Measurements from ENCODE around the gene HDAC9.

Gene HDAC9

DNA sequence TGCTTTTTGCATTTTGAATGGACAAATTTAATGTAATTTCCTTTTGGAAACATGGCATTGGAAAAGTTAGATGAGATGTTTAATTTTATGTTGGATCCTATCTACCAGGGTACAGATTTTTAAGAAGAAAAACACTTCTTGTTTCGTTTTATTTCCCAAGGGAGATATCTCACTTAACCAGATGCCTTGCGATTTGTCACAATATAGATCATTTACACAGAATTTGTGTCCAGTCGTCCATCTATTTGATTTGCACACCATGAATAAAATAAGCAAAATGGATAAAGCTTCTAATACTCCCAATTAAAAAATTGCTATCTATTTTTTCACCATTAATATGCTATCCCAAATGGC is 25.7 kb downstream of the HDAC9 start:
- Mint-ChIP-seq H3K27me3 (no peaks in the 10 kb centered on the region), H3K27ac (no peak overlapping the region), H3K4me3 (no peak overlapping the region), H3K36me3 (ENCODE audit: insufficient read depth) (no peaks in the 10 kb centered on the region), H3K4me1 (ENCODE audit: low read depth in 2 of 2) (peaks cover 5 to 11% of the 10 kb centered on the region in 2 donors), H3K9me3 (no peaks in the 10 kb centered on the region)
- DNase-seq: no peak
- ATAC-seq (replicated peaks): no peak

DNA sequence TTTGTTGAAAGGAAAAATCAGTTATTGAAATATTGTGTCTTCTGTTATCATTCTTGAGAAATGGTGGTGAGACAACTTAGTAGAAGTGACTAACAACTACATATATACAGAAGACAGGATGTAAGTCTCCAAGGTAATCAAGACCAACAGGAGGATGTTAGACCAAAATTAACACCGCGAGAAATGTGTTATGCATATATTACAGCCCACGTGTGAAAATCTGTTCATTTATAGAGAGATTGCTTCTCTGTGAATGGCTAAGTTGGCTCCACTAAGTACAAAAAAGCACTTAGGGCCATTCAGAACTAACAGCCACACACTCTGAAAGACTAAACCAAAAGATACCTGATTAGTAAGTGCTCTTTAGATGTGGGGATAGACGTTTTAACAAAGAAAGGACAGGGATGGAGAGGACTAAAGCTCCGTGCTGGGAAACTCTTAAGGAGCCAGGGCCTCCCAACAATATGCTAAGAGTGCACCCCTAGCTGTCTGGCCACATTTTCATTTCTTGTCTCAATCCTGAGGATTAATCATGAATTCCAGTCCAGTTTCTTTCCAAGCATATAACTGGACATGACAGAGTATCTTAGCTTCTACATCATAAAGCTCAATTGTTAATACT is 26.5 kb downstream of the HDAC9 start:
- Mint-ChIP-seq H3K4me1 (ENCODE audit: low read depth in 2 of 2) (peaks cover 5 to 11% of the 10 kb centered on the region in 2 donors), H3K36me3 (ENCODE audit: insufficient read depth) (no peaks in the 10 kb centered on the region), H3K9me3 (no peaks in the 10 kb centered on the region), H3K27me3 (no peaks in the 10 kb centered on the region), H3K4me3 (no peak overlapping the region), H3K27ac (peak overlapping the region in 1 of 2 donors; percentile 51)
- DNase-seq: peak in 1 of 3 experiments; percentile 11
- peak; percentile 95 for ATAC-seq (replicated peaks)

DNA sequence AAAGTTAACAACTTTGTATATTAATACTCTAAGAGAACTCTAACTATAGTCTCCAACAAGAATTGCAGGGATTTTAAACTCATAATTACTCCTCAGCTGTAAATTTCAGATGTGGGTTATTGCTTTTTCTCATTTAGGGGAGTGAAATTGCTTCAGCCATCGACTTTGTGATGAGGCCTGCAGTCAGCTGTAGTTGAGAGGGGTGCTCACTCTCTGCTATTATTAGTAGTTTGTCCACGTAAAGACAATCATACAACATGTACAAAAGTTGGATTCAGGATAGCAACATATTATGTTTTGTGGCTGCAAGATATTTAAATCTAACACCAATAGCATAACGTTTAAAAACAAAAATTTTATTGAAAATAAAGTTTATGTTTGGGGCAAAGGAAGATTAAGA is 28.7 kb downstream of the HDAC9 start:
- DNase-seq (no peak), ATAC-seq (replicated peaks) (no peak)
- no peaks in the 10 kb centered on the region for H3K9me3 Mint-ChIP-seq
- H3K36me3 Mint-ChIP-seq (ENCODE audit: insufficient read depth): no peaks in the 10 kb centered on the region
- no peaks in the 10 kb centered on the region for H3K27me3 Mint-ChIP-seq
- H3K4me3 Mint-ChIP-seq: no peak overlapping the region
- no peak overlapping the region for H3K27ac Mint-ChIP-seq
- peaks cover 5 to 11% of the 10 kb centered on the region in 2 donors for H3K4me1 Mint-ChIP-seq (ENCODE audit: low read depth in 2 of 2)

DNA sequence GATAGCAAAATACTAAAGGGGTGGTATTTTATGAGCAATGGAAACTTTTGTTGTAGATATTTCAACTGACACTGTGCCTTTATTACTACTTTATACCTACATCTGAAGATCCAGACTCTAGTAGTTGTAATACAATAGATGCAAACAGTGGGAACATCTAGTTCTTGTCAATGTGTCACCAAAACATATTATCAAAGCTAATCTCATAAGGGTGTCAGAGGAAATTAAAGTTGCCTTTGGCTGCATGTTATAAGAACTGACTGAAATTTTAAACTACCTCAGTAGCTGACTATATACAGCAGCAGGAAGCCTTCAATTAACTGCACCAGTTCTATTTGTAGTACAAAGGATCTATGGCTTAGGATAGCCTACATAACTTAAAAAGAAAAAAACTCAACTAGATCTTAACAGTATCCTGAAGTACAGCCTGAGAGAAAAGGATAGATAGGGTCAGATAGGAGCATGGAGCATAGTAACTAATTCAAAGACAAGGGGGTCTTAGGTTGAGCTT is 30.9 kb downstream of the HDAC9 start:
- Mint-ChIP-seq H3K4me3 (no peak overlapping the region), H3K9me3 (no peaks in the 10 kb centered on the region), H3K36me3 (ENCODE audit: insufficient read depth) (no peaks in the 10 kb centered on the region), H3K4me1 (ENCODE audit: low read depth in 2 of 2) (peaks cover 5 to 8% of the 10 kb centered on the region in 2 donors), H3K27ac (no peak overlapping the region), H3K27me3 (no peaks in the 10 kb centered on the region)
- ATAC-seq (replicated peaks): no peak
- no peak for DNase-seq

DNA sequence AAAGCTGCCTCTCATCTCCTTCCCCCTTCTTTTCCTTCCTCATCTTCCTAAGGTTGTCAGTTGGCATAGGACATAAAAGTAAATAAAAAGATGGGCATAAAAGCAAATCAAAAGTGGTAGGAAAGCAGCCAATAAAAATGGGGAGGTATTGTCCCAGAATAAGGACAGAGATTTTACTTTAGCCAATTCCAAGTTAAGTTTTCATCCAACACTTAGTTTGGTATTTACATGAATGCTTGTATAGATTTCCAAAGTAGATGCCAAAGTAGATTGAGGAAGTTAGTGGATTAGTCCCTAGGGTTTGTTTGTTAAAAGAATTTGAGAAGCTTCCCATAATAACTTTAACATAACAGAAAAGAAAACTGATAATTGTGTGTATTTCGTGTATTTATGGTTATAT is 33.7 kb downstream of the HDAC9 start:
- ATAC-seq (replicated peaks) (no peak), DNase-seq (no peak)
- H3K4me1 Mint-ChIP-seq (ENCODE audit: low read depth in 2 of 2): no peaks in the 10 kb centered on the region
- H3K27me3 Mint-ChIP-seq: no peaks in the 10 kb centered on the region
- H3K9me3 Mint-ChIP-seq: no peaks in the 10 kb centered on the region
- no peak overlapping the region for H3K27ac Mint-ChIP-seq
- no peak overlapping the region for H3K4me3 Mint-ChIP-seq
- no peaks in the 10 kb centered on the region for H3K36me3 Mint-ChIP-seq (ENCODE audit: insufficient read depth)

DNA sequence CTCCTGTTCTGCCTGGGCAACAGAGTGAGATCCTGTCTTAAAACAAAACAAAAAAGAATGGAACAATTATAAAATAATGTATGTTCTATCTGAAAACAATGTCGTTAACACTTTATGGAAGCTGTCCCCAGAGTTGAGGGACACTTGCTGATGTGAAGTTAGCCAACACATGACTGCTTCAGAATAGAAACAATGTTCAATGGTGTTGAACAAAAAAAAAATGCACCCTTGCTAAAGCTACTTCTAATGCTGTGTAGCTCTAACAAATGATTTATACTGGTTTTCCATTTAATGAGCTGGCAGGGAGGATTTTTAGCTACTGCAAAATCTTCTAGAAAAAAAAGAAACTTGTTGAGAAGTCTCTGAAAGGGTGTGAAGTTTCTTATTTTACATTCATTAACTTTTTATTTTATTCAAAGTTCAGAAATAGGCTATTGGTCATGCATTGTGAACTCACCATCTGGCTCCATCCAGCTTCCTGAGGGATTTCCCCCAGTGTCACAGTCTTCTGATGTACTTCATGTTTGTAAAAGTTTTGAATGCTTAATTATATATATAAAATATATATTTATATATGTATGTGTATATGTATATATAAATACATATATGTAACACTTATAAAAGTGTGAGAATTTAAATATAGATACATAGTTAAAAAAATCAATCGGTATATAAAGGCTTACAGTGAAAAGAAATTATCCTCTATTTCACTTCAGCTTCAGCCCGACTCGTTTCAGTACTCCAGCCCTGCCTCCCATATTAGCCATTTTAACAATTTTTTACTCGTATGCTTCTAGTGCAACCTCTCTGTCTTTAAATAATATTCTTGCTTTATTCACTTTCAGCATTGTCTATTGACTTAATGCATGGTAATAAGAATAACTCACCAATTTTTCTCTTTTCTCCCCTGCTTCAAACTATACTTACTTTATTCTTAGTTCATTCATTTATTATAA is 35.0 kb downstream of the HDAC9 start:
- DNase-seq: no peak
- Mint-ChIP-seq H3K4me3 (no peak overlapping the region), H3K27ac (no peak overlapping the region), H3K4me1 (ENCODE audit: low read depth in 2 of 2) (no peaks in the 10 kb centered on the region), H3K27me3 (no peaks in the 10 kb centered on the region), H3K36me3 (ENCODE audit: insufficient read depth) (no peaks in the 10 kb centered on the region), H3K9me3 (no peaks in the 10 kb centered on the region)
- no peak for ATAC-seq (replicated peaks)

DNA sequence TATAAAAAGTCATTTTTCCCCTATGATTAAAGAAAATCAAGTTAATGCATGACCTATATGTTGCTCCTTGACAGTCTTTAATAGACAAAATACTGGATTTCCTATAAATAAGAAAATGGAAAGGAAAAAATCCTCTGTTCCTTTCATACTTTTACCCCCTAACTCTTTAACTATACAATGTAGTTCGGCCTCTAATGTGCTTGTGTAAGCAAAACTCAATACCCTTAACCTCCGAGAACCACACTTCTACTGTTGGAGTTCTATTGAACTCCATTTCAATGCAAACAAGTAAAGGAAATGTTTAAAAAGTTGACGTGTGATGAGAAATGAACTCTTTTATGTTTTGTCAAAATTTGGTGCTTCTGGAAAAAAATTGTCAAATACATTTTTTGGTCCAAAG is 36.0 kb downstream of the HDAC9 start:
- H3K4me3 Mint-ChIP-seq: no peak overlapping the region
- H3K27me3 Mint-ChIP-seq: no peaks in the 10 kb centered on the region
- H3K27ac Mint-ChIP-seq: no peak overlapping the region
- no peaks in the 10 kb centered on the region for H3K9me3 Mint-ChIP-seq
- H3K36me3 Mint-ChIP-seq (ENCODE audit: insufficient read depth): no peaks in the 10 kb centered on the region
- no peak for ATAC-seq (replicated peaks)
- DNase-seq: no peak
- H3K4me1 Mint-ChIP-seq (ENCODE audit: low read depth in 2 of 2): no peaks in the 10 kb centered on the region

DNA sequence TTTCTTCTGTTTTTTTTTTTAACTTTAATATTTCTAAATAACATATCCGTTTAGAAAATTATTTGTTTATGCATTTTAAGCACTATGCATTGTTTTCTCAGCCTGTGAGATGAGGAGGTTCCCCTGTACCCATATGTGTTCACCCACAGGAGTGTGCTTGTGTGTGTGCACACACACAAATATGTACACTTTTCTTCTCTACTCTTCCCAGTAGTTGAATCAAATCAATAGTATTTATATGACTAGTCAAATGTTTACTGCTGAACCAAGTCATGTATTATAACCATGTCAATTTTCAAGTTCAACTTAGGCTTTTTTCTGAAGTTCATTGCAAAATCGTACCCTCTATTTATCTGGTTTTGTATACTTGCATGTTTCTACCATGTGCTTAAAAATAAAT is 37.3 kb downstream of the HDAC9 start:
- ATAC-seq (replicated peaks): no peak
- no peak overlapping the region for H3K4me3 Mint-ChIP-seq

DNA sequence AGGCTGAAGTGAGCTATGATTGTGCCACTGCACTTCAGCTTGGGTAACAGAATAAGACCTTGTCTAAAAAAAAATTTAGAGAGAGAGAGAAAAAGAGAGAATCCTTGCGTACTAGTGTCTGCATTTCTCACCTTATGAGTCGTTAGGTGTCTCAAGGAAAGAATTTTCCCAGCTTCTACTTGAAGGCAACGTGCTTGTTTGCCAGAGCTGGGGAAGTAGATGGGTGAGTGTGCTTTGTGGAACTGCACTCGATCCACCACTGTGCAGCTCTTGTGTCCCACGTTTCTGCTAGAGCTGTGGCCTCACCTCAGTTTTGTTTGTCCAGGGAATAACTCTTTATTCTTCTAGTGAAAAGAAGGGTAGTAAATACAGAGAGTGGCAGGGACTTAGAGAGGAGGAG is 38.9 kb downstream of the HDAC9 start:
- no peak overlapping the region for H3K4me3 Mint-ChIP-seq

More for the DNA sequence above, 37.3 kb downstream of the HDAC9 start:
- Mint-ChIP-seq H3K27ac (no peak overlapping the region), H3K27me3 (no peaks in the 10 kb centered on the region), H3K4me1 (ENCODE audit: low read depth in 2 of 2) (no peaks in the 10 kb centered on the region), H3K9me3 (no peaks in the 10 kb centered on the region), H3K36me3 (ENCODE audit: insufficient read depth) (no peaks in the 10 kb centered on the region)
- no peak for DNase-seq

DNA sequence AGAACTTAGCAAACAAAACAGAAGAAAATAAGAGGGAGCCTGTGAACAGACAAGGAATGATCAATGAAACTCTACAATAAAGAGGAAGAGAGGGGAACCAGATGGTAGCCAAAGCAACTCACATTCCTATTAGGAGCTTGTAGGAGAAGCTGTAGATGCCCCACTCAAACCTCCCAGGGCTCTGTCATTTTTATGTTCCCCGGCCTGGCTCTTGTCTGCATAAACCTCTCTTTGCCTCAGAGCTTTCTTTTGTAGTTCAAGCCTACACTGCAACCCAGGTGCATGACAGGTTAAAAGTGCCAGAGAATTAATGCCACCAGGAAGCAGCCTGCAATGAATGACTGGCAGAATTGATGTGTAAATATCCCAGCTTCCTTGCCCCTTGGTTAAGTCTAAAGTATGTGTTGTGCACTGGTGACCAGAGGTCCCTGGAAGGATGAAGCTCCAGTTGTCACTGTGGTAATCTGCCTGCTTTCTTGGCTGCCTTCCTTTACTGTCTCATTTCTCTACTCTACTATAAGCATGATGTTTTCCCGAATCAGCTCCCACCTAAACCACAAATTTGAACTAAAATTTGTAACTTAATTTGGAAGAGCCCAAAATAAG is 40.4 kb downstream of the HDAC9 start:
- Mint-ChIP-seq H3K36me3 (ENCODE audit: insufficient read depth) (no peaks in the 10 kb centered on the region), H3K4me1 (ENCODE audit: low read depth in 2 of 2) (no peaks in the 10 kb centered on the region), H3K27me3 (no peaks in the 10 kb centered on the region), H3K27ac (no peak overlapping the region), H3K9me3 (no peaks in the 10 kb centered on the region), H3K4me3 (no peak overlapping the region)
- no peak for DNase-seq
- no peak for ATAC-seq (replicated peaks)

More for the DNA sequence above, 38.9 kb downstream of the HDAC9 start:
- Mint-ChIP-seq H3K27me3 (no peaks in the 10 kb centered on the region), H3K36me3 (ENCODE audit: insufficient read depth) (no peaks in the 10 kb centered on the region), H3K9me3 (no peaks in the 10 kb centered on the region), H3K27ac (no peak overlapping the region), H3K4me1 (ENCODE audit: low read depth in 2 of 2) (no peaks in the 10 kb centered on the region)
- DNase-seq: no peak
- no peak for ATAC-seq (replicated peaks)

DNA sequence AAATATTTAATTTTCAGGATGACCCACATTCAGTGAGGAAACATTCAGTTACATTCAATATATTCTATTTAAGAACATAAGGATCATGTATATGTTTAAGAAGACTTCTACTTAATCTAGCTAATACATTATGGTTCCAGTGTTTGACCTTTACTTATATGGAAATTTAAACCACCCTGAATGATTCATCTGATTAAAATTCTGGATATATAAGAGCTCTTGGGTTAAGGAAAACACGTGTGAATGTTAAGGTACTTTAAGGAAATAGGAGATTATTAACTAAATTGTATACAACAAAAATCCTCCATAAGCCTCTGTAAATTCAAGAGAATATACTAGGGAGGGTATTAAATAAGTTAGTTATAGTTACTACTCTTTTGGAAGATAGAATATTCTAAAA is 40.9 kb downstream of the HDAC9 start:
- H3K36me3 Mint-ChIP-seq (ENCODE audit: insufficient read depth): no peaks in the 10 kb centered on the region
- no peaks in the 10 kb centered on the region for H3K27me3 Mint-ChIP-seq
- ATAC-seq (replicated peaks) (no peak), DNase-seq (no peak)
- no peak overlapping the region for H3K4me3 Mint-ChIP-seq
- H3K27ac Mint-ChIP-seq: no peak overlapping the region
- H3K4me1 Mint-ChIP-seq (ENCODE audit: low read depth in 2 of 2): no peaks in the 10 kb centered on the region
- no peaks in the 10 kb centered on the region for H3K9me3 Mint-ChIP-seq

DNA sequence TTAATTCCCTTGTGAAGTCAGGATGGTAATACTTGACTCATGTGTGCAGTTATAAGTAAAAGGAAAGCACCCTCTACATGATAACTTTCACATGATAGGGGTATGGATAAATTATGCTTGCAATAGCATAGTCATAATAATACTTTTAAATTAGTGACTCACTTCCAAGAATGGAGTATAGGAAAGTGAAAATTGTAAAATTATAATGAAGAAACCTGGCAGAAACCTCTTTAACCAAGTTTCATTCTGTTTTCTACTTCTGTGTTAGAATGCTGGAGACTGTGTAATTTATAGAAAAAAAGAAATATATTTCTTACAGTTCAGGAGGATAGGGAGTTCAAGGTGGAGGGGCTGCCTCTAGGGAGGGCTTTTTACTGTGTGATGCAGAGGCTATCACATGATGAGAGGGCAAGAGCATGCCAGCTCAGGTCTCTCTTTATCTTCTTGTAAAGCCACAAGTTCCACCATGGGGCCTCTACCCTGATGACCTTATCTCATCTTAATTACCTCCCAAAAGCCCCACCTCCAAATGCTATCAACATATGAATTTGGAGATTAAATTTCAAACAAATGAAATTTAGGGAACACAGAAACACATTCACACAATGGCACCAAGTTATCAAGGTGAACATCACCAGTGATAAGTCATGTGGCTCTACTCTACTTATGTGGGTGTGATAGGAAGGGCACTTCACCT is 43.2 kb downstream of the HDAC9 start:
- Mint-ChIP-seq H3K27ac (no peak overlapping the region), H3K27me3 (no peaks in the 10 kb centered on the region)
- no peak for ATAC-seq (replicated peaks)

DNA sequence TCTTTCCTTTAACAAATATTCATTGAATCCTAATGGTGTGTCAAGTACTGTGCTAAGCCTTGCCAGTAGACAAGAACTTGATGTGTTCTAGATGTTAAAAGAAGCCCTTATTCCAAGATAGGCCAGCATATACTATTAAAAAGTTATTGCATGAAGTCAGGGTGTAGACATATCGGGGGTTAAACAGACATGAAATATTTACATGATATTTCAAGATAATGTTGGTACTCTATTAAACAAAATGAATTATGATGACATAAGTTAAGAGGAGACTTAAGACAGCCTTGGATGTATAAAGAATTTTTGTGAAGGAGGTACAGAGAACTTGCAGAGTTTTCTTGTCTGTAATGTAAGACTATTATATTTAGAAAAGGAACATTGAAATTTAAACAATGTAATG is 44.8 kb downstream of the HDAC9 start:
- H3K27ac Mint-ChIP-seq: no peak overlapping the region
- H3K4me3 Mint-ChIP-seq: no peak overlapping the region
- ATAC-seq (replicated peaks) (no peak), DNase-seq (no peak)
- H3K27me3 Mint-ChIP-seq: no peaks in the 10 kb centered on the region
- H3K9me3 Mint-ChIP-seq: no peaks in the 10 kb centered on the region
- no peaks in the 10 kb centered on the region for H3K4me1 Mint-ChIP-seq (ENCODE audit: low read depth in 2 of 2)
- H3K36me3 Mint-ChIP-seq (ENCODE audit: insufficient read depth): no peaks in the 10 kb centered on the region

More for the DNA sequence above, 43.2 kb downstream of the HDAC9 start:
- DNase-seq: no peak
- H3K36me3 Mint-ChIP-seq (ENCODE audit: insufficient read depth): no peaks in the 10 kb centered on the region
- H3K9me3 Mint-ChIP-seq: no peaks in the 10 kb centered on the region
- H3K4me1 Mint-ChIP-seq (ENCODE audit: low read depth in 2 of 2): no peaks in the 10 kb centered on the region
- no peak overlapping the region for H3K4me3 Mint-ChIP-seq

Data from effector memory CD8-positive, alpha-beta T cell (primary cell).